OCI-LY1 (cell line): ENCODE results near the gene KHDC4.

Experiments used
- H2AFZ ChIP-seq: fragments of 200-600 bp; sonication (generic), shearing (Covaris generic); 2 replicates; pipeline ENCODE4 v1.6.0; 2014; ENCODE audit warnings: antibody characterized with exemption, mild to moderate bottlenecking, low read length
- H3F3A ChIP-seq: fragments of 200-600 bp; sonication (generic), shearing (Covaris generic); 2 replicates; pipeline ENCODE4 v1.6.0; 2014; ENCODE audit warnings: mild to moderate bottlenecking, antibody characterized with exemption, low read length, moderate library complexity; ENCODE audit not compliant: insufficient read depth
- H3K27ac ChIP-seq: fragments of 200-600 bp; sonication (generic); 2 replicates; pipeline ENCODE4 v1.5.1; 2014; ENCODE audit warnings: low read length, mixed run types, mild to moderate bottlenecking, low read depth; ENCODE audit not compliant: poor library complexity, severe bottlenecking
- H3K27me3 ChIP-seq: fragments of 200-600 bp; sonication (generic); 2 replicates; pipeline ENCODE4 v1.6.0; 2014; ENCODE audit warnings: antibody characterized with exemption, mild to moderate bottlenecking, low read length, moderate library complexity; ENCODE audit not compliant: insufficient read depth
- H3K36me3 ChIP-seq: fragments of 200-600 bp; sonication (generic); 2 replicates; pipeline ENCODE4 v1.6.1; 2014; ENCODE audit warnings: mild to moderate bottlenecking, antibody characterized with exemption, low read length, moderate library complexity, mixed read lengths; ENCODE audit not compliant: insufficient read depth
- H3K4me1 ChIP-seq: fragments of 200-600 bp; sonication (generic); 2 replicates; pipeline ENCODE4 v1.5.1; 2014; ENCODE audit warnings: mild to moderate bottlenecking, low read length, moderate library complexity; ENCODE audit not compliant: insufficient read depth, severe bottlenecking
- H3K4me2 ChIP-seq: fragments of 200-600 bp; sonication (generic), shearing (Covaris generic); 2 replicates; pipeline ENCODE4 v1.6.1; 2014; ENCODE audit warnings: low read length
- H3K4me3 ChIP-seq: fragments of 200-600 bp; sonication (generic); 2 replicates; pipeline ENCODE4 v1.5.1; 2014; ENCODE audit warnings: low read length, low read depth, mild to moderate bottlenecking, mixed read lengths; ENCODE audit not compliant: poor library complexity, severe bottlenecking
- H3K79me2 ChIP-seq: fragments of 200-600 bp; shearing (Covaris generic); 2 replicates; pipeline ENCODE4 v1.6.1; 2016; ENCODE audit warnings: mixed run types, low read length, mixed read lengths; ENCODE audit not compliant: insufficient read depth
- H3K9ac ChIP-seq: fragments of 200-600 bp; sonication (generic), shearing (Covaris generic); 2 replicates; pipeline ENCODE4 v1.6.1; 2014; ENCODE audit warnings: mild to moderate bottlenecking, low read length, mixed read lengths
- H3K9me2 ChIP-seq: fragments of 200-600 bp; sonication (generic), shearing (Covaris generic); 2 replicates; pipeline ENCODE4 v1.6.1; 2014; ENCODE audit warnings: low read depth, mild to moderate bottlenecking, low read length, mixed read lengths
- H3K9me3 ChIP-seq: fragments of 200-600 bp; shearing (Covaris generic); 2 replicates; pipeline ENCODE4 v1.6.1; 2014; ENCODE audit warnings: low read length, mixed read lengths
- H4K20me1 ChIP-seq: fragments of 200-600 bp; sonication (generic), shearing (Covaris generic); 2 replicates; pipeline ENCODE4 v1.6.0; 2016; ENCODE audit warnings: mild to moderate bottlenecking, low read length; ENCODE audit not compliant: insufficient read depth
- CTCF ChIP-seq: fragments of 200-600 bp; sonication (generic), shearing (Covaris generic); IDR thresholded peaks from 2 replicates; pipeline ENCODE4 v1.5.1; 2017; ENCODE audit warnings: mild to moderate bottlenecking, antibody characterized with exemption, low read length, moderate library complexity, mixed read lengths
- EZH2 ChIP-seq: fragments of 200-600 bp; sonication (generic), shearing (Covaris generic); IDR thresholded peaks from 2 replicates; pipeline ENCODE4 v1.8.0; 2017; ENCODE audit warnings: borderline replicate concordance, mixed run types, mild to moderate bottlenecking, antibody characterized with exemption, low read length, moderate library complexity, mixed read lengths

KHDC4 gene

GRCh38 chr1:155947741-155948140 lies 13.5 kb upstream of the KHDC4 start:
- peaks cover 66% of the 10 kb centered on the region for H3K36me3 ChIP-seq
- H3K9ac ChIP-seq = no peak overlapping the region
- H2AFZ ChIP-seq = no peak overlapping the region
- no peak overlapping the region for H3K4me2 ChIP-seq
- H3K9me2 ChIP-seq = no peaks in the 10 kb centered on the region
- TF ChIP-seq CTCF = no peak
- TF ChIP-seq EZH2 = no peak
- H3K4me3 ChIP-seq = no peak overlapping the region
- H3K27ac ChIP-seq = peak overlapping the region; percentile 91
- no peaks in the 10 kb centered on the region for H3K27me3 ChIP-seq
- no peaks in the 10 kb centered on the region for H4K20me1 ChIP-seq
- H3K79me2 ChIP-seq = no peaks in the 10 kb centered on the region
- no peaks in the 10 kb centered on the region for H3F3A ChIP-seq
- H3K9me3 ChIP-seq = no peaks in the 10 kb centered on the region
- peaks cover 60% of the 10 kb centered on the region for H3K4me1 ChIP-seq

GRCh38 chr1:155947292-155947691 lies 13.1 kb upstream of the KHDC4 start:
- no peaks in the 10 kb centered on the region for H3K79me2 ChIP-seq
- H4K20me1 ChIP-seq = no peaks in the 10 kb centered on the region
- H3K4me3 ChIP-seq = no peak overlapping the region
- H2AFZ ChIP-seq = no peak overlapping the region
- H3K9me2 ChIP-seq = no peaks in the 10 kb centered on the region
- H3F3A ChIP-seq = no peaks in the 10 kb centered on the region
- peaks cover 62% of the 10 kb centered on the region for H3K36me3 ChIP-seq
- no peaks in the 10 kb centered on the region for H3K9me3 ChIP-seq
- no peaks in the 10 kb centered on the region for H3K27me3 ChIP-seq
- peaks cover 65% of the 10 kb centered on the region for H3K4me1 ChIP-seq
- H3K4me2 ChIP-seq = peak overlapping the region; percentile 38; the same call in 1 of the 2 replicates
- TF ChIP-seq EZH2 = no peak
- TF ChIP-seq CTCF = no peak
- peak overlapping the region; percentile 91 for H3K27ac ChIP-seq
- no peak overlapping the region; the same call in 1 of the 2 replicates for H3K9ac ChIP-seq

- Histone ChIP-seq H3K27ac (peak overlapping the region; percentile 91), H4K20me1 (no peaks in the 10 kb centered on the region), H3K4me2 (peak overlapping the region; percentile 38), H3F3A (no peaks in the 10 kb centered on the region), H3K4me1 (peaks cover 71% of the 10 kb centered on the region), H3K9ac (peak overlapping the region; percentile 4; the same call in 1 of the 2 replicates), H3K36me3 (peaks cover 56% of the 10 kb centered on the region), H3K27me3 (no peaks in the 10 kb centered on the region), H3K9me3 (no peaks in the 10 kb centered on the region), H3K79me2 (no peaks in the 10 kb centered on the region), H2AFZ (no peak overlapping the region), H3K9me2 (no peaks in the 10 kb centered on the region), H3K4me3 (peak overlapping the region; percentile 0)
- TF ChIP-seq EZH2 (no peak), CTCF (no peak)
Measured at GRCh38 chr1:155946633-155947219, 12.5 kb upstream of the KHDC4 start.
